Measurements from ENCODE around the gene LAMC3. TPM values are rescaled to one million over a fixed set of nuclear protein-coding genes. Genes with fewer than 3 reads are reported as not detected.

Gene LAMC3
- total RNA-seq, 6 donors from 2014 or later = 6.7 to 56.0 (median 19.5) TPM

GRCh38 chr9:131094622-131095021, 85.6 kb downstream of the LAMC3 start:
- 25 to 66% methylated on average over 1 to 12 of the region's 12 CpGs for WGBS, 2 donors
- ATAC-seq (ENCODE audit: low FRiP score in 2 of 2) = peak in 1 of 2 donors; percentile 84
- no peaks in the 10 kb centered on the region for H3K36me3 ChIP-seq
- no peak overlapping the region for H3K4me3 ChIP-seq
- peaks cover 7 to 24% (median 14%) of the 10 kb centered on the region in 4 donors for H3K4me1 ChIP-seq
- TF ChIP-seq EP300 (IDR thresholded peaks at IDR 0.05) = no peak
- no peak for TF ChIP-seq CTCF (IDR thresholded peaks at IDR 0.05)
- no peak for TF ChIP-seq POLR2A (IDR thresholded peaks at IDR 0.05)
- no peak for TF ChIP-seq POLR2AphosphoS5 (IDR thresholded peaks at IDR 0.05)
- DNase-seq = no peak
- no peaks in the 10 kb centered on the region for H3K9me3 ChIP-seq
- H3K27ac ChIP-seq = no peak overlapping the region
- H3K27me3 ChIP-seq = peaks cover 0 to 15% (median 6%) of the 10 kb centered on the region in 4 donors

- DNase-seq (no peak), ATAC-seq (ENCODE audit: low FRiP score in 2 of 2) (no peak)
- no peak for TF ChIP-seq POLR2A (IDR thresholded peaks at IDR 0.05)
- no peak for TF ChIP-seq EP300 (IDR thresholded peaks at IDR 0.05)
- TF ChIP-seq POLR2AphosphoS5 (IDR thresholded peaks at IDR 0.05) = no peak
- TF ChIP-seq CTCF (IDR thresholded peaks at IDR 0.05) = no peak
- Histone ChIP-seq H3K9me3 (no peaks in the 10 kb centered on the region), H3K27ac (peak overlapping the region in 2 of 4 donors; percentile 22 to 64), H3K4me1 (peaks cover 7 to 24% (median 14%) of the 10 kb centered on the region in 4 donors), H3K36me3 (no peaks in the 10 kb centered on the region), H3K4me3 (peak overlapping the region in 3 of 4 donors; percentile 58 to 81 (median 64)), H3K27me3 (peaks cover 0 to 15% (median 6%) of the 10 kb centered on the region in 4 donors)
- WGBS, 2 donors = 38 to 48% methylated on average over 13 to 15 of the region's 16 CpGs
These were observed 86.8 kb downstream of the LAMC3 start for GRCh38 chr9:131095666-131096268.

GRCh38 chr9:131096269-131097125, 87.5 kb downstream of the LAMC3 start, which contains the start of gene AIF1L:
TSS of gene AIF1L (plus strand) at chr9:131096531. CDS start at chr9:131096630, 99 bp downstream.
- H3K27ac ChIP-seq = peak within 1 kb of the TSS; percentile 41 to 64 (median 54)
- peaks cover 7 to 24% (median 14%) of the 10 kb centered on the region in 4 donors for H3K4me1 ChIP-seq
- 0 to 3% methylated on average over 5 to 72 of the region's 99 CpGs for WGBS, 2 donors
- TF ChIP-seq POLR2AphosphoS5 (IDR thresholded peaks at IDR 0.05) (no peak), POLR2A (IDR thresholded peaks at IDR 0.05) (peak in 1 of 4 donors; percentile 13), CTCF (IDR thresholded peaks at IDR 0.05) (peak in 1 of 6 experiments; percentile 37), EP300 (IDR thresholded peaks at IDR 0.05) (no peak)
- H3K36me3 ChIP-seq = no peaks in the 10 kb centered on the region
- ATAC-seq (ENCODE audit: low FRiP score in 2 of 2) = peak in 1 of 2 donors; percentile 54
- H3K9me3 ChIP-seq = no peaks in the 10 kb centered on the region
- H3K4me3 ChIP-seq = peak within 1 kb of the TSS; percentile 44 to 81 (median 61)
- peak; percentile 34 to 87 for DNase-seq
- peaks cover 0 to 15% (median 6%) of the 10 kb centered on the region in 4 donors for H3K27me3 ChIP-seq

- WGBS, 2 donors = 32 to 48% methylated on average over 9 to 16 of the region's 19 CpGs
- ATAC-seq (ENCODE audit: low FRiP score in 2 of 2) (no peak), DNase-seq (no peak)
- Histone ChIP-seq H3K27me3 (peaks cover 0 to 15% (median 6%) of the 10 kb centered on the region in 4 donors), H3K9me3 (no peaks in the 10 kb centered on the region), H3K4me1 (peaks cover 11 to 31% (median 14%) of the 10 kb centered on the region in 4 donors), H3K4me3 (peak overlapping the region; percentile 44 to 81 (median 61)), H3K36me3 (no peaks in the 10 kb centered on the region), H3K27ac (peak overlapping the region; percentile 41 to 64 (median 54))
- TF ChIP-seq EP300 (IDR thresholded peaks at IDR 0.05) (no peak), POLR2AphosphoS5 (IDR thresholded peaks at IDR 0.05) (no peak), POLR2A (IDR thresholded peaks at IDR 0.05) (no peak), CTCF (IDR thresholded peaks at IDR 0.05) (no peak)
These were observed 88.4 kb downstream of the LAMC3 start for GRCh38 chr9:131097126-131097947.

Data from upper lobe of left lung (tissue), 6 donors.